ENCODE results near the gene SMARCB1.

SMARCB1 gene

DNA sequence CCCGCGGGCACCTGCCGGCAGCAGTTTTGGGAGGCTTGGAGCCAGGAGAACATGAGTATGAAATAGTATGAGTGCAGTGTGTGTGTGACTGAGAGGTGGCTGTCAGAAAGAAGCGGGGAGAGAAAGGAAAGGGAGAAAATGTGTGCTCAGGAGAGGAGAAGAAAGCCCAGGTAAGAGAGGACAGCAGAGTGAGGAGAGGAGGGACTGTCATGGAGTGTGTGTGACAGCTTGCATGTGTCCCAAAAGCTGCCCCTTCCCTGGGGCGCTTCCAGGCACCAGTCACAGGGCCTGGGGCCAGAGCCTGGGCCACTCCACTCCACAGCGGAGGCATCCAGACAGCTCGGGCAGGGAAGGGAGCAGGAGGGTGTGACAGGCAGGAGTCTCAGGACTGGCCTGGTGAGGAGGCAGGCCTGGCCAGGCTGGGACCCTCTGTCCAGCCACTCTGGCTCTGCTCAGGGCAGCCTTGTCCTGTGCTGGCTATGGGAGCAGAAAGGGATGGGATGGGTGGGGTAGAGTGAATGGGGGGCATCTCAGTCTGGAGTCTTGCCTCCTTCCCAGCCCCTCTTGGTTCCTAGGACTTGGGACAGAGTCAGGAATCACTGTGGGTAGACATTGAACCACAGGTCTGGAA is 13.2 kb upstream of the SMARCB1 start:
- no peak for TF ChIP-seq FOXP2 (optimal IDR thresholded peaks at IDR 0.05; ENCODE audit: borderline replicate concordance, extremely low read depth, extremely low read length, insufficient read depth)
- TF ChIP-seq TAF1 (IDR thresholded peaks at IDR 0.05; ENCODE audit: borderline replicate concordance, insufficient read depth, low read length) = no peak
- no peak for TF ChIP-seq POLR2AphosphoS5 (IDR thresholded peaks at IDR 0.05; ENCODE audit: low read depth, low read length)
- TF ChIP-seq, protein P1, sequence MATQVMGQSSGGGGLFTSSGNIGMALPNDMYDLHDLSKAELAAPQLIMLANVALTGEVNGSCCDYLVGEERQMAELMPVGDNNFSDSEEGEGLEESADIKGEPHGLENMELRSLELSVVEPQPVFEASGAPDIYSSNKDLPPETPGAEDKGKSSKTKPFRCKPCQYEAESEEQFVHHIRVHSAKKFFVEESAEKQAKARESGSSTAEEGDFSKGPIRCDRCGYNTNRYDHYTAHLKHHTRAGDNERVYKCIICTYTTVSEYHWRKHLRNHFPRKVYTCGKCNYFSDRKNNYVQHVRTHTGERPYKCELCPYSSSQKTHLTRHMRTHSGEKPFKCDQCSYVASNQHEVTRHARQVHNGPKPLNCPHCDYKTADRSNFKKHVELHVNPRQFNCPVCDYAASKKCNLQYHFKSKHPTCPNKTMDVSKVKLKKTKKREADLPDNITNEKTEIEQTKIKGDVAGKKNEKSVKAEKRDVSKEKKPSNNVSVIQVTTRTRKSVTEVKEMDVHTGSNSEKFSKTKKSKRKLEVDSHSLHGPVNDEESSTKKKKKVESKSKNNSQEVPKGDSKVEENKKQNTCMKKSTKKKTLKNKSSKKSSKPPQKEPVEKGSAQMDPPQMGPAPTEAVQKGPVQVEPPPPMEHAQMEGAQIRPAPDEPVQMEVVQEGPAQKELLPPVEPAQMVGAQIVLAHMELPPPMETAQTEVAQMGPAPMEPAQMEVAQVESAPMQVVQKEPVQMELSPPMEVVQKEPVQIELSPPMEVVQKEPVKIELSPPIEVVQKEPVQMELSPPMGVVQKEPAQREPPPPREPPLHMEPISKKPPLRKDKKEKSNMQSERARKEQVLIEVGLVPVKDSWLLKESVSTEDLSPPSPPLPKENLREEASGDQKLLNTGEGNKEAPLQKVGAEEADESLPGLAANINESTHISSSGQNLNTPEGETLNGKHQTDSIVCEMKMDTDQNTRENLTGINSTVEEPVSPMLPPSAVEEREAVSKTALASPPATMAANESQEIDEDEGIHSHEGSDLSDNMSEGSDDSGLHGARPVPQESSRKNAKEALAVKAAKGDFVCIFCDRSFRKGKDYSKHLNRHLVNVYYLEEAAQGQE (IDR thresholded peaks at IDR 0.05; ENCODE audit: insufficient read depth in 1 of 2, low read depth in 2 of 2, low read length in 2 of 2) = no peak
- no peak for TF ChIP-seq SIN3A (IDR thresholded peaks at IDR 0.05; ENCODE audit: borderline replicate concordance, insufficient read depth, low read length)

DNA sequence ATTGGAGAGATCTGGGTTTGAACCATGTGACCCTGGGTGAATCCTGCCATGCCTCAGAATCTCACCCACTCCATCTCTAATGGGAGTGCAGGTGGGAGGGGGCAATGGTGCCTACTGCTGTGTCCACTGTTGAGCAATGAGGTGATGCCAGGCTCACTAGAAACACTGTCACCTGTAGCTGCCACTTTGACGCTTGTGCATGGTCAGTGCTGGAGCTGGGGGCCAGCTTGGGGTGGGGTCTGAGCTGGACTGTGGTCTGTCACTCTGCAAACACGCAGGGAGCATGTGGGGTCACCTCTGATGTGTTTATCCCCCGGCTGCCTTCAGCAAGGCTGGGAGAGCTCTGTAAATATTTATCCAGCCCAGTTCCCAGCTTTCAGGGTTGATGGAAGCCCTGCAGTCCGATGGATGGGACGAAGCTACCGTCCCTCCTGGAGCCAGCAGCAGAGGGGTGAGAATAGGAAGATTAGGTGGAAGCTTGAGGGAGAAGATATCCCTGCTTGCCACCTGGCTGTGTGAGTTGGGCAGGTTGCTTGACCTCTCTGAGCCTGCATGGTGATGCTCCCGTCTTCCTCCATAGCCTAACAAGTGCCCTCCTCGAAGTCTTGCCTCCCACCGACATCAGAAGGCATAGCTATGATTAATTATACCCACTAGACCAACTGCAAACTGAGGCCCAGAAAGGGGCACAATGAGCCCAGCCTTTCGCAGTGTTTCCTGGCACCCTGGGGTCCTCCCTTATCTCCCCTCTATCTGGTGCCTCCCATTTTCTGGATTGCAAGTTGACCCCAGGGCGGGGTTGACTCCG is 12.4 kb upstream of the SMARCB1 start:
- TF ChIP-seq TAF1 (IDR thresholded peaks at IDR 0.05; ENCODE audit: borderline replicate concordance, insufficient read depth, low read length) (no peak), POLR2AphosphoS5 (IDR thresholded peaks at IDR 0.05; ENCODE audit: low read depth, low read length) (no peak), FOXP2 (optimal IDR thresholded peaks at IDR 0.05; ENCODE audit: borderline replicate concordance, extremely low read depth, extremely low read length, insufficient read depth) (no peak), SIN3A (IDR thresholded peaks at IDR 0.05; ENCODE audit: borderline replicate concordance, insufficient read depth, low read length) (no peak)
- TF ChIP-seq, protein P1 (IDR thresholded peaks at IDR 0.05; ENCODE audit: insufficient read depth in 1 of 2, low read depth in 2 of 2, low read length in 2 of 2) = no peak

DNA sequence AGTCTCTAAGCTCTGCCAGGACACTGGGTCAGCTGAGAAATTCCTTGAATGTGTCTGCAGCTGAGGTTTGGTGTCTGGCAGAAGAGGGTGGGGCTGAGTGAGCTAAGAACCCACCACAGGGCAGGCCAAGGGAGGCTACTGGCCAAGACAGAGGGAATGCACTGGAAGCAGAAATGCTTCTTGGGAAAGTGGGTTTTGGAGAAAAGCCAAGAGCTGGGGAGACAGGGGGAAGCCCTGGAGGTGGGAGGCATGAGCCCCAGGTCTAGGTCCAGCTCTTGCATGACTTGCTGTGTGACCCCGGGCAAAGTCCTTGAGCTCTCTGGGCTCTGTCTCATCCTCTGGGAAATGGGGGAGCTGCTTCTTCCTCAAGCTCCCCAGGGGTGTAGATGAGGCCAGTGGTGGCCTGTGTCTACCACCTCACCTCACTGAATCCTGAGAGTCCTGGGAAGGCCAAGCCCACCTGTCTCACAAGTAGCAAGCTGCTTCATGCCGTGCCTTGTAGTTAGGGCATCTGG is 11.8 kb upstream of the SMARCB1 start:
- TF ChIP-seq SIN3A (IDR thresholded peaks at IDR 0.05; ENCODE audit: borderline replicate concordance, insufficient read depth, low read length) = no peak
- no peak for TF ChIP-seq FOXP2 (optimal IDR thresholded peaks at IDR 0.05; ENCODE audit: borderline replicate concordance, extremely low read depth, extremely low read length, insufficient read depth)
- no peak for TF ChIP-seq TAF1 (IDR thresholded peaks at IDR 0.05; ENCODE audit: borderline replicate concordance, insufficient read depth, low read length)
- no peak for TF ChIP-seq POLR2AphosphoS5 (IDR thresholded peaks at IDR 0.05; ENCODE audit: low read depth, low read length)
- TF ChIP-seq, protein P1 (IDR thresholded peaks at IDR 0.05; ENCODE audit: insufficient read depth in 1 of 2, low read depth in 2 of 2, low read length in 2 of 2) = no peak

DNA sequence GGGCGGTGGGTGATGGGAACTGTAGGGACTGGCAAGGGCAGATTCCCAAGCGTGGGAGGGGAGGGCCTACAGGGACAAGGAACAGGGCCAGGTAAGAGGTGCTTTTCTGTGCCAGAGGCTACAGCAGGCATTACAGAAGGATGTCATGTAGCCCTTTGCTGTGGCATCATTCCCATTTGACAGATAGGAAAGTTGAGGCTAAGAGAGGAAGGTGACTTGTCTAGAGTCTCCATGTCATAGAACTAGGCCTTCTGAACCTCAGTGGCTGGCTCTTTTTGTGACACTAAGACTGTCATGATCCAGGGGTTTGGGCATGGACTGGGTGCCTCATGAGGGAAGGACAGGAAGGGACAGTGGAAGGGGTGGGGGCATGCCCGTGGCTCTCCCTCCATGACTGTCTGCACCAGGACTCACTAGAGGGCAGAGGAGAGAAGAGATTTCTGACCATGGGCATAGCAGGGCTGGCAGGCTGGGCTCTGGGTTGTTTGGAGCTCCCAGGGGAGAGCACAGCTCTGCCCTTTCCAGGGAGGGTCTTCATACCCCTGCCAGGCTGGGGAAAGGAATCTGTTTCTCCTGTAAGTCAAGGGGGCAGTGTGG is 10.9 kb upstream of the SMARCB1 start:
- TF ChIP-seq SIN3A (IDR thresholded peaks at IDR 0.05; ENCODE audit: borderline replicate concordance, insufficient read depth, low read length) (no peak), FOXP2 (optimal IDR thresholded peaks at IDR 0.05; ENCODE audit: borderline replicate concordance, extremely low read depth, extremely low read length, insufficient read depth) (no peak), POLR2AphosphoS5 (IDR thresholded peaks at IDR 0.05; ENCODE audit: low read depth, low read length) (no peak), TAF1 (IDR thresholded peaks at IDR 0.05; ENCODE audit: borderline replicate concordance, insufficient read depth, low read length) (no peak)
- TF ChIP-seq, protein P1 (IDR thresholded peaks at IDR 0.05; ENCODE audit: insufficient read depth in 1 of 2, low read depth in 2 of 2, low read length in 2 of 2) = no peak

Data from PFSK-1 (cell line).